ENCODE measurements around the gene MRPL21. TPM values are rescaled to one million over a fixed set of nuclear protein-coding genes. Genes with fewer than 3 reads are reported as not detected.

MRPL21 gene
- total RNA-seq, 4 donors from 2014 or later, result 40.4 to 70.0 (median 52.8) TPM

GRCh38 chr11:68904248-68904847 lies 716 bp upstream of the MRPL21 start:
- H3K4me1 ChIP-seq, result peaks cover 0 to 45% (median 21%) of the 10 kb centered on the region in 3 donors
- peak; percentile 30 for ATAC-seq
- no peaks in the 10 kb centered on the region for H3K27me3 ChIP-seq
- H3K36me3 ChIP-seq, result peaks cover 0 to 49% of the 10 kb centered on the region in 2 donors
- TF ChIP-seq POLR2AphosphoS5 (IDR thresholded peaks at IDR 0.05) (no peak), EP300 (IDR thresholded peaks at IDR 0.05) (no peak), POLR2A (IDR thresholded peaks at IDR 0.05) (no peak)
- TF ChIP-seq, protein P1, sequence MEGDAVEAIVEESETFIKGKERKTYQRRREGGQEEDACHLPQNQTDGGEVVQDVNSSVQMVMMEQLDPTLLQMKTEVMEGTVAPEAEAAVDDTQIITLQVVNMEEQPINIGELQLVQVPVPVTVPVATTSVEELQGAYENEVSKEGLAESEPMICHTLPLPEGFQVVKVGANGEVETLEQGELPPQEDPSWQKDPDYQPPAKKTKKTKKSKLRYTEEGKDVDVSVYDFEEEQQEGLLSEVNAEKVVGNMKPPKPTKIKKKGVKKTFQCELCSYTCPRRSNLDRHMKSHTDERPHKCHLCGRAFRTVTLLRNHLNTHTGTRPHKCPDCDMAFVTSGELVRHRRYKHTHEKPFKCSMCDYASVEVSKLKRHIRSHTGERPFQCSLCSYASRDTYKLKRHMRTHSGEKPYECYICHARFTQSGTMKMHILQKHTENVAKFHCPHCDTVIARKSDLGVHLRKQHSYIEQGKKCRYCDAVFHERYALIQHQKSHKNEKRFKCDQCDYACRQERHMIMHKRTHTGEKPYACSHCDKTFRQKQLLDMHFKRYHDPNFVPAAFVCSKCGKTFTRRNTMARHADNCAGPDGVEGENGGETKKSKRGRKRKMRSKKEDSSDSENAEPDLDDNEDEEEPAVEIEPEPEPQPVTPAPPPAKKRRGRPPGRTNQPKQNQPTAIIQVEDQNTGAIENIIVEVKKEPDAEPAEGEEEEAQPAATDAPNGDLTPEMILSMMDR (IDR thresholded peaks at IDR 0.05), result no peak
- H3K4me3 ChIP-seq, result peak overlapping the region; percentile 82 to 86
- 0 to 1% methylated on average over 10 to 14 of the region's 24 CpGs for WGBS, 2 donors (ENCODE audit: low coverage in 1 of 2)
- no peaks in the 10 kb centered on the region for H3K9me3 ChIP-seq
- H3K27ac ChIP-seq, result peak overlapping the region; percentile 80 to 92 (median 91)

- Histone ChIP-seq H3K36me3 (peaks cover 0 to 54% of the 10 kb centered on the region in 2 donors), H3K27me3 (no peaks in the 10 kb centered on the region), H3K4me1 (peaks cover 0 to 42% (median 21%) of the 10 kb centered on the region in 3 donors), H3K9me3 (no peaks in the 10 kb centered on the region), H3K4me3 (no peak overlapping the region), H3K27ac (no peak overlapping the region)
- no peak for ATAC-seq
- TF ChIP-seq EP300 (IDR thresholded peaks at IDR 0.05) (no peak), POLR2A (IDR thresholded peaks at IDR 0.05) (no peak), POLR2AphosphoS5 (IDR thresholded peaks at IDR 0.05) (no peak)
- TF ChIP-seq, protein P1 (IDR thresholded peaks at IDR 0.05), result no peak
- 50 to 71% methylated on average over 1 to 4 of the region's 9 CpGs for WGBS, 2 donors (ENCODE audit: low coverage in 1 of 2)
Measured at GRCh38 chr11:68900835-68901381, 2.7 kb downstream of the MRPL21 start.

- TF ChIP-seq EP300 (IDR thresholded peaks at IDR 0.05), result no peak
- WGBS, 2 donors (ENCODE audit: low coverage in 1 of 2), result 86 to 90% methylated on average over 5 to 8 of the region's 9 CpGs
- H3K4me1 ChIP-seq, result peaks cover 0 to 18% (median 2%) of the 10 kb centered on the region in 3 donors
- no peaks in the 10 kb centered on the region for H3K9me3 ChIP-seq
- no peak for ATAC-seq
- H3K27ac ChIP-seq, result no peak overlapping the region
- no peak overlapping the region for H3K4me3 ChIP-seq
- H3K27me3 ChIP-seq, result no peaks in the 10 kb centered on the region
- H3K36me3 ChIP-seq, result peaks cover 0 to 89% of the 10 kb centered on the region in 2 donors
Measured at GRCh38 chr11:68897441-68897840, 6.2 kb downstream of the MRPL21 start.

- H3K27me3 ChIP-seq, result no peaks in the 10 kb centered on the region
- peaks cover 0 to 13% (median 5%) of the 10 kb centered on the region in 3 donors for H3K4me1 ChIP-seq
- TF ChIP-seq EP300 (IDR thresholded peaks at IDR 0.05) (no peak), POLR2AphosphoS5 (IDR thresholded peaks at IDR 0.05) (no peak), POLR2A (IDR thresholded peaks at IDR 0.05) (no peak)
- TF ChIP-seq, protein P1 (IDR thresholded peaks at IDR 0.05), result no peak
- no peaks in the 10 kb centered on the region for H3K9me3 ChIP-seq
- no peak overlapping the region for H3K27ac ChIP-seq
- WGBS, 2 donors (ENCODE audit: low coverage in 1 of 2), result 87 to 100% methylated on average over 1 to 3 of the region's 23 CpGs
- no peak for ATAC-seq
- H3K36me3 ChIP-seq, result peaks cover 0 to 97% of the 10 kb centered on the region in 2 donors
- H3K4me3 ChIP-seq, result no peak overlapping the region
Measured at GRCh38 chr11:68896171-68896959, 7.3 kb downstream of the MRPL21 start.

- TF ChIP-seq POLR2AphosphoS5 (IDR thresholded peaks at IDR 0.05), result no peak
- TF ChIP-seq, protein P1 (IDR thresholded peaks at IDR 0.05), result no peak
- no peak for TF ChIP-seq POLR2A (IDR thresholded peaks at IDR 0.05)
- TF ChIP-seq EP300 (IDR thresholded peaks at IDR 0.05), result no peak
- no peak overlapping the region for H3K27ac ChIP-seq
- H3K36me3 ChIP-seq, result peaks cover 0 to 89% of the 10 kb centered on the region in 2 donors
- no peaks in the 10 kb centered on the region for H3K27me3 ChIP-seq
- WGBS, 2 donors (ENCODE audit: low coverage in 1 of 2), result 49 to 73% methylated on average over 4 to 5 of the region's 5 CpGs
- H3K9me3 ChIP-seq, result no peaks in the 10 kb centered on the region
- ATAC-seq, result no peak
- H3K4me1 ChIP-seq, result peaks cover 0 to 20% (median 14%) of the 10 kb centered on the region in 3 donors
- H3K4me3 ChIP-seq, result no peak overlapping the region
Measured at GRCh38 chr11:68893282-68893681, 10.3 kb downstream of the MRPL21 start.

All from gastroesophageal sphincter (tissue), 4 donors.